HEK293T (cell line): ENCODE results near the gene ZNF536.

Experiments used
- CTCF ChIA-PET: fragments of 350-600 bp; formaldehyde crosslinking; extraction: SDS; loops from one replicate; lab custom pipeline; 2021; ENCODE audit warnings: antibody characterized with exemption, inconsistent platforms; lab: Yijun Ruan, JAX
- POLR2A ChIA-PET: fragments of 350-600 bp; formaldehyde crosslinking; extraction: SDS; loops from one replicate; lab custom pipeline; 2020; ENCODE audit warnings: antibody characterized with exemption, inconsistent platforms; lab: Yijun Ruan, JAX
- DNase-seq: peaks from one replicate; pipeline ENCODE4 v3.0.0; 2012; ENCODE audit warnings: mixed read lengths; ENCODE audit errors: extremely low spot score
- ARNT ChIP-seq: fragments of 450-650 bp; IDR thresholded peaks from 2 replicates; pipeline ENCODE4 v1.6.1; 2017; ENCODE audit warnings: mild to moderate bottlenecking
- BHLHE40 ChIP-seq: fragments of 450-650 bp; IDR thresholded peaks from 2 replicates; pipeline ENCODE4 v1.6.1; 2016; ENCODE audit warnings: mild to moderate bottlenecking, moderate library complexity, borderline replicate concordance
- CTBP1 ChIP-seq: fragments of 450-650 bp; IDR thresholded peaks from 2 replicates; pipeline ENCODE4 v1.6.1; 2016; ENCODE audit warnings: borderline replicate concordance
- ELF4 ChIP-seq: fragments of 450-650 bp; IDR thresholded peaks from 2 replicates; pipeline ENCODE4 v1.6.1; 2017; ENCODE audit warnings: antibody characterized with exemption
- FOXA1 ChIP-seq: fragments of 450-650 bp; IDR thresholded peaks from 2 replicates; pipeline ENCODE4 v1.6.1; 2016; ENCODE audit warnings: mild to moderate bottlenecking
- FOXK2 ChIP-seq: fragments of 450-650 bp; IDR thresholded peaks from 2 replicates; pipeline ENCODE4 v1.6.1; 2016; ENCODE audit warnings: mild to moderate bottlenecking
- FOXM1 ChIP-seq: fragments of 450-650 bp; IDR thresholded peaks from 2 replicates; pipeline ENCODE4 v1.6.1; 2017; ENCODE audit warnings: mild to moderate bottlenecking, borderline replicate concordance
- HDGF ChIP-seq: fragments of 450-650 bp; IDR thresholded peaks from 2 replicates; pipeline ENCODE4 v1.6.1; 2017; ENCODE audit warnings: antibody characterized with exemption, borderline replicate concordance
- L3MBTL2 ChIP-seq: fragments of 450-650 bp; conservative IDR thresholded peaks from 2 replicates; pipeline ENCODE4 v1.6.1; 2016; ENCODE audit warnings: mild to moderate bottlenecking
- LEF1 ChIP-seq: fragments of 450-650 bp; IDR thresholded peaks from 2 replicates; pipeline ENCODE4 v1.6.1; 2017; ENCODE audit warnings: mild to moderate bottlenecking, borderline replicate concordance
- NFRKB ChIP-seq: fragments of 450-650 bp; IDR thresholded peaks from 2 replicates; pipeline ENCODE4 v1.6.1; 2016; ENCODE audit warnings: mild to moderate bottlenecking, moderate library complexity
- SP1 ChIP-seq: fragments of 450-650 bp; IDR thresholded peaks from 2 replicates; pipeline ENCODE4 v1.6.1; 2017
- SUZ12 ChIP-seq: fragments of 450-650 bp; IDR thresholded peaks from 2 replicates; pipeline ENCODE4 v1.6.1; 2016; ENCODE audit warnings: mild to moderate bottlenecking
- TARDBP ChIP-seq: fragments of 450-650 bp; IDR thresholded peaks from 2 replicates; pipeline ENCODE4 v1.6.1; 2016
- ZNF384 ChIP-seq: fragments of 450-650 bp; IDR thresholded peaks from 2 replicates; pipeline ENCODE4 v1.6.1; 2016
- TF ChIP-seq, protein P1 (sequence below): fragments of 450-650 bp; IDR thresholded peaks from 2 replicates; pipeline ENCODE4 v1.6.1; 2016

ZNF536 gene

DNA sequence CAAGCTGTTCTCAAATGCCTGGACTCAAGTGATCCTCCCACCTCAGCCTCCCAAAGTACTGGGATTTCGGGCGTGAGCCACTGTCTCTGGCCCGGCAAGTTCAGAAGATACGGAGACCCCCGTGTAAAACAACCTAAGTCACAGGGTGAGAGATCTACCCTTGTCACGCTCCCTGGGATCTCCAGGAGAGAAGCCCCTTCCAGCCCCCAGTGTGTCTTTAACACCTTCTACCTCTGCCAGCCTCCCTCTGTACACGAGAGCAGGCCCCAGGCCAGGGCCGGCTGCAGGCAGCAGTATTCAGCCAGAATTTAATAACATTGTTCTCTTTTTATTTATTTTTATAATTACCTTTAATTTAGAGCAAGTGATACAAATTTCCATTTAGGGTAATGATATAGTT is 49.4 kb downstream of the ZNF536 start:
- DNase-seq: no peak
- ChIA-PET POLR2A (no interaction called here), CTCF (no interaction called here)
- no peak for TF ChIP-seq ARNT
- TF ChIP-seq ZNF384: no peak
- no peak for TF ChIP-seq FOXK2
- no peak for TF ChIP-seq FOXM1
- TF ChIP-seq, protein P1, sequence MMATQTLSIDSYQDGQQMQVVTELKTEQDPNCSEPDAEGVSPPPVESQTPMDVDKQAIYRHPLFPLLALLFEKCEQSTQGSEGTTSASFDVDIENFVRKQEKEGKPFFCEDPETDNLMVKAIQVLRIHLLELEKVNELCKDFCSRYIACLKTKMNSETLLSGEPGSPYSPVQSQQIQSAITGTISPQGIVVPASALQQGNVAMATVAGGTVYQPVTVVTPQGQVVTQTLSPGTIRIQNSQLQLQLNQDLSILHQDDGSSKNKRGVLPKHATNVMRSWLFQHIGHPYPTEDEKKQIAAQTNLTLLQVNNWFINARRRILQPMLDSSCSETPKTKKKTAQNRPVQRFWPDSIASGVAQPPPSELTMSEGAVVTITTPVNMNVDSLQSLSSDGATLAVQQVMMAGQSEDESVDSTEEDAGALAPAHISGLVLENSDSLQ: no peak
- TF ChIP-seq BHLHE40: no peak
- no peak for TF ChIP-seq NFRKB
- TF ChIP-seq TARDBP: no peak
- TF ChIP-seq L3MBTL2: no peak
- TF ChIP-seq CTBP1: no peak
- TF ChIP-seq SUZ12: no peak
- TF ChIP-seq LEF1: no peak
- TF ChIP-seq HDGF: no peak
- TF ChIP-seq FOXA1: no peak
- no peak for TF ChIP-seq ELF4
- no peak for TF ChIP-seq SP1

DNA sequence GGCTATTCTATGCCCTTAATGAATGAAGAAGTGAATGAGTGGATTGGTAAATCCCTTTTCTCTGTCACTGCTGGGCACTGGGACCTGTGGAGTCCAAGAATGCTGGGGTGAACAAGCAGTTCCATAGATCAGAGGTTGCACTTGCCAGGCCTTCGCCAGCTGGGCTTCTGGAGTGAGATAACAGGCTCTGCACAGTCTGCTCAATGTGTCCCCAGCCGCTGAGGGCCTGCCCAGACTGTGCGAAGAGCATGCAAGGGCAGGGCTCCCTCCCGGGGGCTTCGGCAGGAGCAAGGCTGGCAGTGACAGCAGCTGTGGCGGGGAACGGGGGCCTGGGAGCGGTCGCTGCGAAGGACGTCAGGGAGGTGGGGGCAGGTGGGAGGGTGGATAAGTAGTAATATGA is 51.3 kb downstream of the ZNF536 start:
- no peak for DNase-seq
- ChIA-PET CTCF (no interaction called here), POLR2A (no interaction called here)
- TF ChIP-seq HDGF (no peak), L3MBTL2 (no peak), SP1 (no peak)

DNA sequence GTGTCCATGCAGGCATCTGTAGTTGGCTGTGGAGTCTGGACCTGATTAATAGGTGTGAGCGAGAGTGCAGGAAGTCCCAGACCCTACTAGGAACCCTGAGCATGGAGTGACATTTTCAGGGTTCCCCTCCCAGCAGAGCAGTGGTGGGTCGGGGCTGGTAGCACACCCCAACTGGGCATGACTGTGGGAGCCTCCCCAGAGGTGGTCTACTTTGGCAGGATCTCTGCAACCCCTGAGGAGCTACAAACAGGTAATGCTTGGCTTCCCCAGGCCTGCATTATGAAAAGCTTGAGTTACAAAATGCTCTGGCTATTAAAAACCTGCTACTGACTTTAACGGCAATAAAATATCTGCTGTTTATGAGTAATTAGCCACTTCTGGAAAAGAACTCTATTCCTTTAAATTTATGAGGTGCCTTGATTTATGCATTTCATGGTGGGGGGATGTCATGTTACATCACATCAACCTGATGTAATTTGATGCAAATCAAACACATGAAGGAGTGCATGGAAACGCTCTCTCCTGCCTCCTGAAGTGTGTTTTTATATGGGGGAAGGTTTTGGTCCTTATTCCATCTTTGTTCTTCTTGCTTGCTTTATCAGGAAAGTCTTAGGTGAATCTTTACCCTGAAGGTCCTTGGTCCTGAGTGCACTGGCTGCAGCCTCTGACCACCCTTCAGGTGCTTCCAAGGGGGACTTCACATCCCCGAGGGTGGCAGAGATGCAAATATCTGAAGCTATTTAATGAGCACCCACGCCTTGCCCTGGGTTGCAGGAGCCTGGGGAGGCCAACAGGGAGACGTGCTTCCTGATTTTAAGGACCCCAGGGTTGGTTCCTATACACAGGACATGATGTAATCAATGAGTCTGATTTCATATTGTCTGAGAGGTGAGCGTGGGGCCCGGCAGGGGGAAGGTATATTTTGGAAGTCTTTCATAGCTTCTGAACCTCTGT is 54.0 kb downstream of the ZNF536 start:
- DNase-seq: no peak
- CTCF ChIA-PET: no interaction called here
- TF ChIP-seq CTBP1: 0 out of 2 replicates have a peak, but pooled peaks have one; percentile 27
- TF ChIP-seq, protein P1: peak; percentile 85
- no peak for TF ChIP-seq ZNF384
- POLR2A ChIA-PET: interaction anchor here (0.7 kb wide), 1 partner anchor 799 kb away, joined by 3 read pairs; no protein-coding TSS in a partner anchor

DNA sequence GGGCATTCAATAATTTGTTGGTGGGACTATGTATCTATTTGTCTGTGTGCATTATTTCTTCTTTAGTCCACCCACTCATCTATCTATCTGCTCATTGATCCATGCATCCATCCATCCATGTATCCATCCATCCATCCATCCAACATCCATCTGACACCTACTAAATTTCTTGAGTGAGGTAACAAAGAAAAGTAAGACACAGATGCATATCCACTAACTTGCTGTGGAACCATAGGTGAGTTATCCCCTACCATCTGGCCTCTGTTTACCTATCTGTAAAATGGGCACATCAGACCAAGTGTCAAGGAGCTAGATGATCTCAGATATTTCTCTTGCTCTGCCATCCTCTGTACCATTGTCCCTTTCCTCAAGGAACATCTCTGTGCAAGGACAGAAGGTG is 54.7 kb downstream of the ZNF536 start:
- no peak for DNase-seq
- ChIA-PET POLR2A (interaction anchor here (0.7 kb wide), 1 partner anchor 799 kb away, joined by 3 read pairs; no protein-coding TSS in a partner anchor), CTCF (no interaction called here)
- TF ChIP-seq ELF4: no peak
- no peak for TF ChIP-seq FOXK2
- TF ChIP-seq CTBP1: no peak
- TF ChIP-seq HDGF: no peak
- no peak for TF ChIP-seq BHLHE40
- TF ChIP-seq L3MBTL2: no peak
- no peak for TF ChIP-seq FOXA1
- no peak for TF ChIP-seq FOXM1
- TF ChIP-seq ZNF384: no peak
- no peak for TF ChIP-seq SUZ12
- TF ChIP-seq TARDBP: no peak
- TF ChIP-seq LEF1: no peak
- TF ChIP-seq, protein P1: no peak
- TF ChIP-seq NFRKB: no peak
- no peak for TF ChIP-seq SP1

DNA sequence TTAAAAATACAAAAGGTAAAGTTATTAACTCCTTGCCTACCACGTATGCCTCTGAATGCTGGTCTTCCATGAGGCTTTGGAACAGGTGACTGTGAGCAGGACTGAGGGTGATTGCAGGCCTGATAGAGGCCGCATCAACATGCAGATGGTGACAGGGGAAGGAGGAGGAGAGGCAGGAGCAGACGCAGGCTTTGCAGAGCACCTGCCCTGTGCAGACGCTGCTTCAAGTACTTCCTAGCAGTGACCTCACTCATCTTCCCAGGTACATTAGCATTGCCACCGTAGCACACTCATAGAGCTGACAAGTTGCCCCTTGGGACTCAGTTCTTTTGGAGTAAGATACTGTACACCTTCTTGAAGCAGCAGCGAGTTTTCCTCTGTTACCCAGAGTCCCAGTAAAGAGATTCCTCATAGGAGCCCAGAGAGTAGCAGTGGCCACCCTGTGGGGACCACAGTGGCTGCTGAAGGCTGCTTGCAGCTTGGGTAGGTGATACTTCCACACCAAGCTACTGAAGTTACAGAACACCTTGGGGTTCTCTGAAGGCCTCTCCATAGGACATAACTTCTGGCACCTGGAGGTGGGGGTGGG is 56.0 kb downstream of the ZNF536 start:
- POLR2A ChIA-PET: no interaction called here
- CTCF ChIA-PET: no interaction called here
- TF ChIP-seq CTBP1 (no peak), FOXK2 (no peak)
- no peak for DNase-seq

DNA sequence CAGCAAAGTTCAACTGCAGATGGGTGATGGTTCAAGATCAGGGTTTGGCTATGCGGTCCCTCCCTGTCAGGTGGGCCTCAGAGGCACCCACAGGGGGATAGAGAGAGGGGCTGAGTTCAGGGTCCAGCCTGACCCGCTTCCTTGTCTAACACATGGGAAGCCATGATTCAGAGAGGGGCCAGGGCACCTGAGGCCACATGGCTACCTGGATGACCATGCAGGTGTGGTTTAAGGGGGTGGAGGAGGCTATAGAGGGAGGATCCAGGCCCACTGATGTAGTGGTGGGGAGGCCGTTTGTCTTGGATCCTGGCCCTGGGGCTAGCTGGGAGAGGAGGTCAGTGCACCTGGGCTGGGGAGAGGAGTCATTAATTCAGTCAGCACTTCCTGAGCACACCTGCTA is 56.7 kb downstream of the ZNF536 start:
- no peak for DNase-seq
- POLR2A ChIA-PET: no interaction called here
- CTCF ChIA-PET: no interaction called here
- TF ChIP-seq CTBP1 (no peak), ZNF384 (no peak), NFRKB (no peak), SUZ12 (no peak), TARDBP (no peak), HDGF (no peak), FOXK2 (no peak), LEF1 (no peak), FOXM1 (no peak), ARNT (no peak), BHLHE40 (no peak), ELF4 (no peak), SP1 (no peak), L3MBTL2 (no peak), FOXA1 (no peak)
- TF ChIP-seq, protein P1: no peak
